NCI-H1930 (cell line): Measurements from ENCODE around the gene BMP4.

Experiments used
- DNase-seq, 2 experiments: peaks; one replicate each; lab custom pipeline; 2025; lab: John Stamatoyannopoulos, UW

Gene BMP4

DNA sequence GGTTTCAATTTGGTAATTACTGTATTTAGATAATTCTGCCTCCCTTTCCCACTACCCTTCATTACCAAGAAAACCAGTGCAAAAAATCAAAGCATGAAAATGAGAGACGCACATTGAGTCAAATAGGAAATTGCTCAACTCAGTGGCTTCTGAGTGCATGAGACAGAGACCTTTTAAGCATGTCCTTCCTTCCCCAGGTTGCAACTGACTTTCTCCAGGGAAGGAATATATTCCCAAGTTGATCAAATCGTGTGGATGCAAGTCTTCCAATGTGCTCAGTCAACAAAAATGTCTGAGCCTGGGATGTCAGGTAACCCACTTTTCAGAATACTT is 12.9 kb downstream of the BMP4 start:
- DNase-seq = no peak

DNA sequence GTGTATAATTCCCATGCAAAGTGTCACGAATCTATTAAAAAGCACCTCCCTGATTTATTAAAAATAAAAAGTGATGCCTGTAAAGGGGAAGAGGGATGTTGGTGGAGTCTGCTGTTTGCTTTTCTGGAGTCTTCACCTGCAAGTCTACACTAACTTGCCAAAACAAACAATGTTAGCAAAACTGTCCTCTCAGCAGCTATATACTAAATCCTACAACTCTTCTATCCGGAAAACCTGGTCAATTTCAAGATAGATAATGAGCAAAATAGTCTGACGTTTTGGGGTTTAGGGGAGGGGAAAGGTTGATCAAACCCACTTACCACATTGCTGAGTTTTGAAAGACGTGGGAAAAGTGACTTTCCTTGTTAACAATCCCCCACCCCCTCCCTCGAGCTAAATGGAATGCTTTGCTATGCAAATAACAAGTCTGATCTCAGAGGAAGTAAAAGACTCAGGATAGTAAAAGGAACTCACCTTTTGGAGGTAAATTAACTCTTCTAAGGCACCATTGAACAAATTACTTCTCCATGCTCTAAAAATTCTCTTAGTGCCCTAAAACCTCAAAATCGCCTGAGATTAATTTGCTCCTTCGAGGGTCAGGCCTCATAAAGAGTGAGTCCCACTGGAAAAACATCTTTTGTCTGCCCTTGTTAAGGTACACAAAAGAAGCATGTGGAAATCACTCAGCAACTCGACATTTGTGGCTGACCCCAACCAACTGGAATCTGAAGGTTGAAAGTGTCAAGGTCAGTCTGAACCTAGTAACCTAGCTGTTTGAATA is 13.5 kb downstream of the BMP4 start:
- no peak for DNase-seq

DNA sequence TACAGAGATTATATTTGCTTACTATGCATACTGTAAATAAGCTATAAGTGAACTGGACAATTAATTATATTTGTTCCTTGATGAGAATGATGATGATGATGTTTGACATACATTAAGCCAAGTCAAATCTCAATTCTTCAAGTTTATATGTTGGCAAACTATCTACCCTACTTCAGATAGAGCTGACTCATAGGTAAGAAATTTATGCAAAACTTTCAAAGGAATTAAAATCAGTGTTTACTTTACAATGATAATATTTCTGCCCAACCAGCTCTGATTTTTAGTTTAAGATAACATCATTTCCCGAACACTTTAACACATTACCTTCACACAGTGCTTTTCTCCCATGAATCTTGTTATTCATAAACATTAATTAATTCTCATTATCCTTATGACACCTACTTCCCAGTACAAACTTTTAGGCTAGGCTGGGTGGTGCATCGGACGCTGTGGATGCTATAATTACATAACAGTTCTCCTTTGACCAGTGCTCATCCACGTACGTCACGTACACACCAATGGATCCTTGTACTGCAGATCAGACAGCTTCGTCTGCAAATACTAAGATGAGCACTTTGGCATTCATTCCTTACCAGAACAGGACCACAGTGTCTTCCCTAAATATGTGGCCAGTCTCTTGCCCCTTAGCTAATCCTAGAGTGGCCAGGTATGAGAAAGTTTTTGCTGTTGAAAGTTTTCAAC is 18.3 kb downstream of the BMP4 start:
- no peak for DNase-seq

DNA sequence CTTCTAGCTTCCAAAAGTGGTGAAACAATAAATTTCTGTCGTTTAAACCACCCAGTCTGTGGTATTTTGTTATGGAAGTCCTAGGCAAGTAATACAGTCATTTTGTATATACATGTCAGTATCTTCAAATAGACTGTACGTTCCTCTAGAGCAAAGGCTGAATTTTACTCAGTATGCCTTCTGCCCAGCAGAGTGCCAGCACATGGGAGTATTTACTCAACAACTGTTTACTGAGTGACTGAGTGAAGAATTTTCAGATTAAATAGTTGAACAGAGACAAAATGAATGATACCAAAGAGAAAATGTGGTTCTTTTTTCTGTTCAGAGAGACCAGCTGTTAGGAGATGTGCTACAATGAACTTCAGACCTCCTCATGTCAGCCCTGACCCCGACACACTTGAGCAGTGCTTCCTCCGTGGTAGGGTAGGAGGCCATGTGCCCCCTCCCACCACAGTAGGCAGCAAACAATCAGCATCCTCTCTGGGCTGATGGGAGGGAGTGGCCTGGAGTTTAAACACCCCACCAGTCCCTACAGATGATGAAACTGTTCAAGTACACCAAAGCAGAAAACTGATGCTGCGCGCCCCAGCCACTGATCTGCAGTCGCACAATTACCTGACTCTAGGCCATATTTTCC is 21.7 kb downstream of the BMP4 start:
- DNase-seq = no peak

DNA sequence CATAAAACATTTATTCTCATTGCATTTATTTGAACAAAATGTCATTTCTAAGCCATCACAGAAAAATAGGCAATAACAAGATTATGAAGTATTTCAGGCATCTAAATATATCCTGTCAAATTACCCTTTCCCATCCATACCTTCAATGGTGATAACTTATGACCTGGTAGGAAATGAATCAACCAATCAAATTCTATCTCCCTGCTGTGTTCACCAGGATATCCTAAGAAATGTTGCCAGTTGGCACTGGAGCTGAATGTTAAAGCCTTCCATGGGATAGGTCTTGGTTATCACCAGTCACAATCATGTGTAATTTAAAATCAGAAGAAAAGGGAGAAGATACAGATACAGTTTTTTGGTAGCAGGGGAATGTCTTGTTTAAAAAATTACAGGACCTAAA is 23.7 kb downstream of the BMP4 start:
- no peak for DNase-seq

DNA sequence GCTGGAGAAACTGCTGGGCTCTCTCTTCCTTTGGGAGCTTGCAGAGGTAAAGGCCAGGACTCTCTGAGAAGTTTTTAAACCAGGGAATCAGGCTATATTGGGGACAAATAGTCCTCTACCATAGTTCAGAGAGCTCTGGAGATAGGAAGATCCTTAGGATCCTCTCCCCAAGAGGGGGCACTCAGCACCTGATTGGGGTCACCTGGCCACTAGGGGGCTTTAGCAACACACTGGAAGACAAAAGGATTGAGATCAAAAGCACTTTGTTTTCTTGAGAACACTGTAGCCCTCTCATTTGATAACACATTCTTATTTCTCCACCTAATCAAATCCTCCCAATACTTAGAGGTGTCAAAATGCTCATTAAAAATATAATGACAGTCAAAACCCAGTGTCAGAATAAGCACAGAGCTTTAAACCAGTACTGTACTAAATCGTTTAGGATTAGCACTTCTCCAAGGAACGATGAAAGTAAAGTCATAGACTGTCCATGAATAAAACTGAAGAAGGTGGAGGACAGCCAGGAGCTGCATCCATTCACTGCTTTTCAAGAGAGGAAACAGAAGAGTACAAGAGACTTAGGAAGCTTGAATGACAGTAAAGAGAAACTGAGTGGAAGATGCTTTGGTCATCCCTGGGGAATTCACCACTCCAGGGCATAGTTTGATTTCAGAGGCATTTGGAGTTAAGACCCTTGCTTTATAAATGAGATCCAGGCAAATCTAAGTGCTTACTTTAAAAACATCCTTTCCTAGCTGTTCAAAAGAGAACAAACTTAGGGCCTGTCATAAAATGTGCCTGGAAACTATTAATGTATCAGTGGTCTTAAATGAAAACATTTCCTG is 26.5 kb downstream of the BMP4 start:
- DNase-seq = peak in 1 of 2 experiments; percentile 38

DNA sequence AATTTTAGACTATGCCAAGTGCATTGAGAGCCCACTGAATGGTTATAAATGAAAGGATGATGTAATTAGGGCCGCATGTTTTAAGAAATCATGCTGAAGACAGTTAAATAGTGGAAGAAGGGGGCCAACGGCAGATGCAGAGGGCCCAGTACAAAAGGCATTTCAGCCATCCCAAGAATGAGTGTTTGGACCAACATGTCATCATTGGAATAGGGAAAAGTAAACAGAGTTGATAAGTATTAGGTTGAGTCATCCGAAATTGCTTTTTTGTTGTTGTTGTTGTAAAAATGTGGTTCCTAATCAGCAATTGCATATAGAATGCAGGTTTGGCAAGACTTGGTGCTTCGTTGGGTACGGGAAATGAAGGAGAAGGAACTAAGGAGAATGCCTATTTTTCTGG is 29.5 kb downstream of the BMP4 start:
- DNase-seq = no peak

DNA sequence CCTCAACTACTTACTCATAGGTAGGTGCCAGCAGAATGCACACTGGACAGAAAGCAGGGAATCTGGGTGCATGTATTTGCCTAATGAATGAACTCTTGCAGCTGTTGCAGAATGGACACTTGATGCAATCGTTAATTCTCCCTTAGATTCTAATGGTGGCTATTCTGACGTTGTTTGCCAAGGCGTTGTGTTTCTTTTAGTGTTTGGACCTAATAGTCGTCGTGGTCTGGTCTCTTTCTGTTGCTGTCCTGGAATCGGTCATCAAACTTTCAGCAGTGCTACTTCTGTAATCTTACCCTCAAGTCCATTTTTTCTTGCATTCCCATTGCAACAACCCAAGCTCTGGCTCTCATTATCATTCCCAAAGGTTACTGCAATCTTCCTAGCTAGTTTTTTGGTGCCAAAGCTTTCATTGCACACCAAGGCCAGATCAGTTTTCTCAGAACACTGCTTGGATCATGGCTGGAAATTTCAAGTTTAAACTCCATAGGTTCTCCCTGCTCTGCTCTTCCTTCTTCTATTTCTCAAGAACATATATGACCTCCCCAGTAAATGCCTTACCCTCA is 31.3 kb downstream of the BMP4 start:
- DNase-seq = no peak

DNA sequence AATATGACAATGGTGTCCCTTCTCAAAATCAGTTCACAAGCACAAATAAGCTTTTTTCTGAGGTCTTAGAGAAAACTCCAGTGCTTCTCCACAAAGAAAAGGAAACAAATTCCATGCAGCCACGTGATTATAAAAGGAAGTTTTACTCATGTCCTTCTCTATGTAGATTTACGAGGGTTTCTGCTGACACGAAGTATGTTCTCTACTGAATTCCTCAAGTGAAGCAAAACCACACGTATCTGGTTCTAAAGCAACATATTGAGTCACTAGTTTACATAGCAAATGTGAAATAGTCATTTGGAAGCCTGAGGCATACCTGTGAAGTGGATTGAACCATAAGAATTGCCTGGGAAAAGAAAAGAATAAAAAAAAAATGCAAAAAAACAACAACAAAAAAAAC is 31.9 kb downstream of the BMP4 start:
- no peak for DNase-seq

DNA sequence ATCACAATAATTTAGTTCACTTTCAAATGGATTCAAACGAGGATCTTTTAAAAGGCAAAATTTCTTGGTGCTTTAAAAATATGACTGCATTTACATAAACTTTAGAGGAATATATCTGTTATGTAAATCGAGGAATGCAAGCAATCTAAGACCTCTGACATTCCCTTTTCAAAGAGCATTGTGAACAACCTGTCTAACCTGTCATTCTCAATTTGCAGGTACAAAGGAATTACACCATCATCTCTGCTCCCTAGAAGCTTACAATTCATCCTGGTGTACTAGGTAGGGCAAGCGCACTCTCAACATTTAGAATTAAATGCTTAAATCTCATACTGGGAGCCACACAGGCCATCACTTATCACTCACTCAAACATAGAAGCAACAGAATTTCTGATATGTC is 35.6 kb downstream of the BMP4 start:
- DNase-seq = no peak

DNA sequence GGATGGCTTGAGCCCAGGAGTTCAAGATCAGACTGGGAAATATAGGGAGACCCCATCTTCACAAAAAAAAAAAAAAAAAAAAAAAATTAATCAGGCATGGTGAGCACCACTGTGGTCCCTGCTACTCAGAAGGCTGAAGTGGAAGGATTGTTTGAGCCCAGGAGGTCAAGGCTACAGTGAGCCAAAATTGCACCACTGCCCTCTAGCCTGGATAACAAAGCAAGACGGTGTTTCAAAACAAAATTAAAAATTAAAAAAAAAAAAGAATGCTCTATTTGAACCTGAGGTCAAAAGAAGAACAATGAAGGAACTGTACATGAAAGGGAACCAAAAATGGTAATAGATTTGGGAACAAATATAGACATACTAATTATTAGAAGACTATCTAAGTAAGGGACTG is 40.4 kb downstream of the BMP4 start:
- DNase-seq = no peak

DNA sequence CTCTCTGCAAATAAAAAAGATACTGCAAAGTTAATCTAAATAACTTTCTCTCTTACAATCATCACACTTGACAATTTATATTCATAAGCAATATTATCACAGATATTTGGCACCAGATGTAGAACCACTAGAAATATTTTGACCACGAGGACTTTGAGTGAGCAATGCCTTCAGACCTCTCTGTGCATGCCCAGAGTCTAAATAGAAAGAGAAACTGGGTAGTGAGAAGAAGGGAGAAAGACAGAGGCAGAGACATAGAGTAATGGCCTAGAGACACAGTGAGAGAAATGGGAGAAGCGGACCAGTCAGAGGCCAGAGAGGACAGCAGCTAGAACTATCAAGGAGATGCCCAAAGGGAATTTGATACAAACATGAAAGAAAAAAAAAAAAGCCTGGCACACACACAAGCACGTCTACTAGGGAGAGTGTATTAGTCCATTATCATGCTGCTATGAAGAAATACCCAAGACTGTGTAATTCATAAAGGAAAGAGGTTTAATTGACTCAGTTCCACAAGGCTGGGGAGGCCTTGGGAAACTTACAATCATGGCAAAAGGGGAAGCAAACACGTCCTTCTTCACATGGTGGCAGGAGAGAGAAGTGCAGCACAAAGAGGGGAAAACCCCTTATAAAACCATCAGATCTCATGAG is 41.1 kb downstream of the BMP4 start:
- DNase-seq = no peak

DNA sequence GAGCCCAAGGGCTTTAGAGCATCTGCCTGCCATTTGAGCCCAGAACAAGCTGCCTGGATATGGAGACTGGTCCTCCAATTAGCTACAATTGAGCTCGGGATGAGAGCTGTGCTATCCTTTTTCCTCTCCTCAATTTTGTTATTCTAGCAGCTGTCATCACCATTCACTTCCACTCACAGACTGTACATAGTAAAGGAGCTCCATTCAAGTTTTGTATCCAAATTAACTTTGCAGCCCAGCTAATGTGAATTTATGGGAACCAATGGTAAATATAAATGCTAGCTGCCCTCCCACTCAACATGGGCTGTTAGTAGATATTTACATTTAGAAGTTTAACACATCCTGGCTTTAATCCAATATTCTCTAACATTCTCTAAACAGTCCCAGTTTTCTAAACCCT is 44.6 kb downstream of the BMP4 start:
- DNase-seq = peak; percentile 8 to 46

DNA sequence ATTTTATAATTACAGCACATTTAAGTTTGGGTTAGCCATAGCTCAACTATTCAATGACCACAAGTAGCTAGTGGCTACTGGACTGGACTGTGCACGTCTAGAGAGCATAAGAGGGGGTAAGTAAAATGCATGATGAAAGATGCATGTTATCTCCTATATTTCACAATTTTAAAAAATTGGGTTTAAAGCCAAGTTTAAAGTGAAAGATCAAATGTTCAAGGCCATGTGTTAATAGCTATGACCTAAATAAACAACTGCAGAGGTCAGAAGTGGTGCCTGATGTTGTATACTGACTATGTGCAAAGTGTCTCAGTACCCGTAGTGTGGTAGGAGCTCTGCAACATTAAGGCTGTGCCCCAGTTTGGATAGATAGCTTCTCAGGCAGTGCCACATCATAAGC is 48.2 kb downstream of the BMP4 start:
- no peak for DNase-seq

DNA sequence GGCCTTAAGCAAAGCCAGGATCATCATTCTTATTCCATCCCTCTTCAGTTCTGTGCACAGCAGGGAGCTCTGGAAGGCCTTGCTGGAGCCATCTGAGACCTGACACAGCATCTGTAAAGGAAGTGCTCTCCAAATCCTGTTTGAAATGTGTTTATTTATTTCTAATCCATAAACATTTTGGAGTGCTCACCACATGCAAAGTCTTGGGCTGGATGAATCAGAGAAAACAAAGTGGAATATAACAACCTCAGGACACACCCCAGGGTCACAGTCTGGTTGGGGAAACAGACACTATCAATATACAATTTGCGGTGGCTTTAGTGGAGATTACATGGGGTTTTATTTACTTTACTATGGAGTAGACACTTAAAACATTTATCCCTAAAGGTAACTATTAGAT is 54.3 kb downstream of the BMP4 start:
- no peak for DNase-seq

DNA sequence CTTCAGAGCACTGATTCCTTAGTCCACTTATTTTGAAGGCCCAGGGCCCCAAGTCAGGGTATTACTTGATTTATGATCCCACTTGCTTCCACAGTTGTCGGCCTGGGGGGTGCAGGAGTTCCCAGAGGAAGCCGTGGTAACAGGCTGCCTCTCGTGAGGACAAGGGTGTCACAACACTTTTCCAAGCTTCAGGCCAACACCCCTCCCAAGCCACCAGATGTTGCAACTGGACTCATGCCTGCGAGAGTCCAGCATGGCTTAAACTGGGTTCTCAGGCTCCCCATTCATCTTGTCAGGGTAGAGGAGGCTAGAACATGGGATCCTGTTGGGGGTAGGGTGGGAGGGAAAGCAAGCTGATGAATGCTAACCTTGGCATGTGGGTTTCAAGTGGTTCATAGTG is 56.1 kb downstream of the BMP4 start:
- DNase-seq = no peak
